Neural progenitor cell (in vitro differentiated cells): ENCODE measurements around the gene DIS3L. TPM values are rescaled to one million over a fixed set of nuclear protein-coding genes. Genes with fewer than 3 reads are reported as not detected.

Experiments
- DNase-seq: peaks from one replicate; pipeline ENCODE4 v3.0.0-alpha.2; 2016; ENCODE audit warnings: low spot score
- H2AFZ ChIP-seq: fragments of 200-600 bp; sonication (generic); replicated peaks from 2 replicates; pipeline ENCODE4 v1.6.1; 2016; ENCODE audit warnings: antibody characterized with exemption
- H3F3A ChIP-seq: fragments of 200-600 bp; sonication (generic); 2 replicates; pipeline ENCODE4 v1.6.1; 2016; ENCODE audit warnings: antibody characterized with exemption, low read depth
- H3K27ac ChIP-seq: fragments of 200-600 bp; sonication (generic); 2 replicates; pipeline ENCODE4 v1.5.1; 2016; ENCODE audit warnings: mild to moderate bottlenecking
- H3K27me3 ChIP-seq: fragments of 200-600 bp; sonication (generic); 2 replicates; pipeline ENCODE4 v1.6.1; 2016; ENCODE audit warnings: mild to moderate bottlenecking, moderate library complexity
- H3K36me3 ChIP-seq: fragments of 200-600 bp; sonication (generic); 2 replicates; pipeline ENCODE4 v1.5.1; 2016
- H3K4me1 ChIP-seq: fragments of 200-600 bp; sonication (generic); 2 replicates; pipeline ENCODE4 v1.6.1; 2016; ENCODE audit warnings: mixed run types
- H3K4me2 ChIP-seq: fragments of 200-600 bp; sonication (generic); 2 replicates; pipeline ENCODE4 v1.6.1; 2016
- H3K4me3 ChIP-seq: fragments of 200-600 bp; sonication (generic); 2 replicates; pipeline ENCODE4 v1.5.1; 2016
- H3K79me2 ChIP-seq: fragments of 200-600 bp; sonication (generic); 2 replicates; pipeline ENCODE4 v1.6.1; 2016; ENCODE audit warnings: low read depth
- H3K9ac ChIP-seq: fragments of 200-600 bp; sonication (generic); 2 replicates; pipeline ENCODE4 v1.6.1; 2016
- H3K9me3 ChIP-seq: fragments of 200-600 bp; sonication (generic); 2 replicates; pipeline ENCODE4 v1.5.1; 2016; ENCODE audit warnings: low read depth
- H4K20me1 ChIP-seq: fragments of 200-600 bp; sonication (generic); 2 replicates; pipeline ENCODE4 v1.6.1; 2016; ENCODE audit warnings: low read depth
- H3K27ac Mint-ChIP-seq: 3 replicates; pipeline ENCODE4 v1.8.0; 2021; ENCODE audit warnings: mixed read lengths
- H3K27me3 Mint-ChIP-seq: 2 replicates; pipeline ENCODE4 v1.8.0; 2022; ENCODE audit warnings: low read depth, mild to moderate bottlenecking, inconsistent platforms, moderate library complexity, mixed read lengths; ENCODE audit not compliant: insufficient read depth
- H3K36me3 Mint-ChIP-seq: 3 replicates; pipeline ENCODE4 v1.8.0; 2021; ENCODE audit warnings: mixed read lengths
- H3K4me1 Mint-ChIP-seq: 3 replicates; pipeline ENCODE4 v1.8.0; 2021; ENCODE audit warnings: mixed read lengths
- H3K4me3 Mint-ChIP-seq: 3 replicates; pipeline ENCODE4 v1.8.0; 2021; ENCODE audit warnings: mild to moderate bottlenecking, moderate library complexity, mixed read lengths
- H3K9me3 Mint-ChIP-seq: 3 replicates; pipeline ENCODE4 v1.8.0; 2020; ENCODE audit warnings: mixed read lengths
- CTCF ChIP-seq: fragments of 200-600 bp; sonication (generic); IDR thresholded peaks from 2 replicates; pipeline ENCODE4 v1.5.1; 2017; ENCODE audit warnings: antibody characterized with exemption, mild to moderate bottlenecking
- EZH2 ChIP-seq: fragments of 200-600 bp; sonication (generic); IDR thresholded peaks from 2 replicates; pipeline ENCODE4 v1.6.1; 2017; ENCODE audit warnings: antibody characterized with exemption, mild to moderate bottlenecking, moderate library complexity
- EZH2phosphoT487 ChIP-seq: fragments of 200-600 bp; sonication (generic); IDR thresholded peaks from 2 replicates; pipeline ENCODE4 v1.6.1; 2017; ENCODE audit warnings: antibody characterized with exemption
- total RNA-seq: library from RNA; depleted of rRNA; stranded (reverse); fragments of >200 nt; gene quantifications from 2 replicates; pipeline ENCODE4 v1.2.3, GENCODE V29; 2015; ENCODE audit warnings: low replicate concordance

The DIS3L gene
- total RNA-seq, 1 donor from 2014 or later, result 53.8 TPM

- H3K27ac Mint-ChIP-seq, result no peak overlapping the region
- H3K36me3 Mint-ChIP-seq, result no peaks in the 10 kb centered on the region
- H3K27me3 ChIP-seq, result peaks cover 82% of the 10 kb centered on the region
- no peaks in the 10 kb centered on the region for H3K79me2 ChIP-seq
- no peaks in the 10 kb centered on the region for H3K9me3 Mint-ChIP-seq
- peak overlapping the region; percentile 93 for H2AFZ ChIP-seq
- H3K4me1 Mint-ChIP-seq, result peaks cover 33% of the 10 kb centered on the region
- H3K9me3 ChIP-seq, result no peaks in the 10 kb centered on the region
- H3K27me3 Mint-ChIP-seq, result peaks cover 39% of the 10 kb centered on the region
- peak overlapping the region; percentile 75 for H3K4me3 ChIP-seq
- H3K4me1 ChIP-seq, result peaks cover 17% of the 10 kb centered on the region
- peak; percentile 41 for DNase-seq
- H4K20me1 ChIP-seq, result peaks cover 16% of the 10 kb centered on the region
- H3K4me2 ChIP-seq, result peak overlapping the region; percentile 100
- no peak overlapping the region for H3K9ac ChIP-seq
- peak overlapping the region; percentile 78 for H3K4me3 Mint-ChIP-seq
- TF ChIP-seq CTCF (no peak), EZH2 (no peak), EZH2phosphoT487 (no peak)
- H3K27ac ChIP-seq, result no peak overlapping the region
- peaks cover 17% of the 10 kb centered on the region for H3F3A ChIP-seq
- H3K36me3 ChIP-seq, result no peaks in the 10 kb centered on the region
Measured at GRCh38 chr15:66251065-66251789, 42.1 kb upstream of the DIS3L start.

- Mint-ChIP-seq H3K4me1 (peaks cover 33% of the 10 kb centered on the region), H3K27ac (no peak overlapping the region), H3K27me3 (peaks cover 43% of the 10 kb centered on the region), H3K9me3 (no peaks in the 10 kb centered on the region), H3K36me3 (no peaks in the 10 kb centered on the region), H3K4me3 (peak overlapping the region; percentile 87)
- Histone ChIP-seq H3K9ac (no peak overlapping the region), H3K79me2 (no peaks in the 10 kb centered on the region), H3K4me1 (peaks cover 17% of the 10 kb centered on the region), H3K27me3 (peaks cover 90% of the 10 kb centered on the region), H2AFZ (peak overlapping the region; percentile 93), H4K20me1 (peaks cover 16% of the 10 kb centered on the region), H3K4me3 (peak overlapping the region; percentile 75), H3K9me3 (no peaks in the 10 kb centered on the region), H3K27ac (no peak overlapping the region), H3K36me3 (no peaks in the 10 kb centered on the region), H3F3A (peaks cover 17% of the 10 kb centered on the region), H3K4me2 (peak overlapping the region; percentile 100)
- DNase-seq, result peak; percentile 87
- TF ChIP-seq EZH2phosphoT487 (no peak), CTCF (peak; percentile 71)
Measured at GRCh38 chr15:66251790-66252684, 41.3 kb upstream of the DIS3L start.

- DNase-seq, result peak; percentile 70
- Mint-ChIP-seq H3K36me3 (no peaks in the 10 kb centered on the region), H3K9me3 (no peaks in the 10 kb centered on the region), H3K4me1 (peaks cover 33% of the 10 kb centered on the region), H3K4me3 (peak overlapping the region; percentile 87), H3K27ac (no peak overlapping the region), H3K27me3 (peaks cover 43% of the 10 kb centered on the region)
- H3K4me1 ChIP-seq, result peaks cover 17% of the 10 kb centered on the region
- H3K9me3 ChIP-seq, result no peaks in the 10 kb centered on the region
- H4K20me1 ChIP-seq, result peaks cover 16% of the 10 kb centered on the region
- H3K4me3 ChIP-seq, result peak overlapping the region; percentile 75
- H3K27me3 ChIP-seq, result peaks cover 98% of the 10 kb centered on the region
- peak overlapping the region; percentile 93 for H2AFZ ChIP-seq
- peaks cover 17% of the 10 kb centered on the region for H3F3A ChIP-seq
- no peak for TF ChIP-seq EZH2phosphoT487
- TF ChIP-seq EZH2, result peak; percentile 90
- no peaks in the 10 kb centered on the region for H3K36me3 ChIP-seq
- H3K4me2 ChIP-seq, result peak overlapping the region; percentile 100
- no peaks in the 10 kb centered on the region for H3K79me2 ChIP-seq
- no peak overlapping the region for H3K9ac ChIP-seq
- H3K27ac ChIP-seq, result no peak overlapping the region
Measured at GRCh38 chr15:66252685-66253417, 40.5 kb upstream of the DIS3L start.
